ENCODE results near the gene LRRC17. TPM values are rescaled to one million over a fixed set of nuclear protein-coding genes. Genes with fewer than 3 reads are reported as not detected.

LRRC17 gene
- total and polyA plus RNA-seq, 10 of the 15 experiments (the other 5 are each of a cell fraction or from before 2014, with no cell fraction given) = 0.06 to 0.31 (median 0.10) TPM; not detected in 5

GRCh38 chr7:102992938-102993717 is 80.3 kb downstream of the LRRC17 start:
- in situ Hi-C loops (cut with MboI) = no loop called here
- no peaks in the 10 kb centered on the region for H3K36me3 ChIP-seq (ENCODE audit: control insufficient read depth in 2 of 2, insufficient read depth in 2 of 2, low read length in 1 of 2)
- H2AFZ ChIP-seq (ENCODE audit: control insufficient read depth, low read depth, low read length) = no peak overlapping the region
- H3K27me3 ChIP-seq (replicated peaks in 1 of 2; ENCODE audit: control insufficient read depth in 2 of 2, insufficient read depth in 2 of 2, low read length in 1 of 2) = peaks cover 0 to 3% of the 10 kb centered on the region in 2 experiments; a peak in 2 of 4 replicates
- RAD21 ChIA-PET (ENCODE audit: unreplicated experiment) = interaction anchor here (1.5 kb wide), 1 partner anchor 69 kb away, joined by 3 read pairs; no protein-coding TSS in a partner anchor
- TF ChIP-seq PML (IDR thresholded peaks at IDR 0.05; ENCODE audit: low read length) (no peak), NFIC (IDR thresholded peaks at IDR 0.05; ENCODE audit: low read depth, low read length) (no peak), E2F4 (IDR thresholded peaks at IDR 0.05; ENCODE audit: low read depth, low read length) (no peak), HDAC6 (IDR thresholded peaks at IDR 0.05; ENCODE audit: unreplicated experiment) (no peak), STAT1 (conservative IDR thresholded peaks at IDR 0.05) (no peak), TCF7 (IDR thresholded peaks at IDR 0.05; ENCODE audit: borderline replicate concordance) (no peak), ZBTB33 (IDR thresholded peaks at IDR 0.05) (no peak), PBX3 (IDR thresholded peaks at IDR 0.05; ENCODE audit: insufficient replicate concordance, low read depth, low read length) (no peak), PKNOX1 (IDR thresholded peaks at IDR 0.05) (no peak), SMC3 (IDR thresholded peaks at IDR 0.05; ENCODE audit: borderline replicate concordance, low read length) (no peak), EP300 (IDR thresholded peaks at IDR 0.05; ENCODE audit: borderline replicate concordance in 1 of 2, control insufficient read depth in 1 of 2, low read depth in 2 of 2, low read length in 2 of 2) (no peak), POLR2AphosphoS2 (IDR thresholded peaks at IDR 0.05; ENCODE audit: low read depth, low read length) (no peak), FOXM1 (IDR thresholded peaks at IDR 0.05; ENCODE audit: low read depth, low read length) (no peak), ETV6 (conservative IDR thresholded peaks at IDR 0.05 in 1 of 2, IDR thresholded peaks at IDR 0.05 in 1 of 2; ENCODE audit: borderline replicate concordance in 1 of 2, low read depth in 1 of 2) (no peak)
- H4K20me1 ChIP-seq (ENCODE audit: control insufficient read depth, insufficient read depth) = no peaks in the 10 kb centered on the region
- no TSS peak for BruUV-seq (replicated peaks)
- no peaks in the 10 kb centered on the region for H3K79me2 ChIP-seq (ENCODE audit: control insufficient read depth, insufficient read depth, low read length)
- 2% methylated on average over 2 of the region's 2 CpGs for WGBS (ENCODE audit: insufficient coverage, insufficient replicate concordance, low lambda C conversion rate, missing lambda C conversion rate)
- no peak overlapping the region for H3K4me2 ChIP-seq (ENCODE audit: control insufficient read depth, insufficient read depth)
- no peak for ATAC-seq
- SMC1A ChIA-PET (ENCODE audit: uncharacterized antibody, unreplicated experiment) = no interaction called here
- POLR2A ChIA-PET = no interaction called here
- DNase-seq (ENCODE audit: low read depth, low spot score) = no peak
- H3K4me1 ChIP-seq (ENCODE audit: control insufficient read depth, insufficient read depth, low read length) = no peaks in the 10 kb centered on the region
- FAIRE-seq = no peak
- H3K9me3 ChIP-seq (replicated peaks; ENCODE audit: control insufficient read depth, insufficient read depth, low read length) = no peaks in the 10 kb centered on the region; the same call in 2 of the 3 replicates
- intact Hi-C loops (cut with micrococcal nuclease; ENCODE audit: unreplicated experiment) = no loop called here
- H3K27ac ChIP-seq (ENCODE audit: control insufficient read depth, insufficient read depth) = no peak overlapping the region
- H3K4me3 ChIP-seq = no peak overlapping the region
- CTCF ChIA-PET = no interaction called here
- no peak overlapping the region for H3K9ac ChIP-seq (ENCODE audit: control insufficient read depth, insufficient read depth, low read length)

All from GM12878 (cell line).